ENCODE results near the gene NOB1.
"Not testable (repeated sequence)": the region's sequence is repeated elsewhere in the genome, so short reads cannot be mapped to it uniquely, and the experiment has no call there.

Gene NOB1

DNA sequence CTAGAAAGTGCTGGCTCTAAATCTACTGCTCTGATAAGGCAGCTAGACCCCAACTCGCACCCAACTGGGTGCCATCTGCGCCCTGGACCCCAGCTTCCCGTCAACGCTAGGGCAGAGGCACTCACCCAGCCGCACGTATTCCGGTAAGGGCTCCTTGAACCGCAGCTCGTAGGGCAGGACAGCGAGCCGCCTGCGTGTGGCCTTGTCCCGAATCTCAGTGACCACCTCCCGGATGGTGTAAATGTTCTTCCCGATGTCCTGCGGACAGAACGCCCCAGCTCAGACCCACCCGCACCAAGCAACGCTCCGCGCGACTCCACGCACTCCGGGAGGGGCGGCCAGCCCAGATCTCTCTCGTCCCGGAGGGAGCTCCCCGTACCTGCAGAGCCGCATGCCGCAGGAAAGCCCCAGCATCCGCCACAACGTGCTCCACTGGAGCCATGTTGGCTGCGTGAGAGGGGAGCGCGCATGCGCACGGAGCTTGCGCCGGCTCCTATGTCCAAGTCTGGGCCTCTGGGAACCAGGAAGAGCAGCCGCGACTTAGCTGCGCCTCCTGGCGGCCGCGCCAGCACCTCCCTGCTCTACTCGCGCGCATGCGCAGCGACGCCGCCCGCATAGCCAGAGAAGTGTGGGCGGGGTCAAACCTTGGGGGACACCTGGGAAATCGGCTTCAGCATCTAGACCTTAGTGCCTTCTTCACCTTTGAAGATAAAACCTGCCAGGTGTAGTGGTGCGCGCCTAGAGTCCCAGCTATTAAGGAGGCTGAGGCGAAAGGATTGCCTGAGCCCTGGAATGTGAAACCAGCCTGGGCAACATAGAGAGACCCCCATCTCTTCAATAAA, at the start of gene NOB1:
Gene NOB1 (minus strand): TSS at position 458 of the 842 bp plus-strand sequence. CDS start 16 bp downstream, at position 442.
- peak; percentile 91 to 92 for DNase-seq

DNA sequence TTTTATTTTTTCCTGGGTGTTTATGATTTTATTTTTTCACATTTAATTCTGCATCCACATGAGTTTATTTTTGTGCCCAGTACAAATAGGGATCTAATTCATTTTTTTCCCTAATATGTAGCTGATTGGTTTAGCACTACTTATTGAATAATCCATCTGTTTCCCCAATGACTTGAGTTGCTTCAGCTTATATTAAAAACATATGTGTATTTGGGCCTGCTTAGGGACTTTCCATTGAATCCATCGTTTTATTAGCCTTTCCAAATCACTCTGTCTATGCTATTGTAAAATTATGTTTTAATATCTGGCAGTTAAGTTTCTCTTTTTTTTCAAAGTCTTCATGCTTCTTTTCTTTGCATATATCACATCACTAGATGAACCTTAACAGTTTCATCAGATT, 49.6 kb upstream of the NOB1 start:
- DNase-seq: no peak

DNA sequence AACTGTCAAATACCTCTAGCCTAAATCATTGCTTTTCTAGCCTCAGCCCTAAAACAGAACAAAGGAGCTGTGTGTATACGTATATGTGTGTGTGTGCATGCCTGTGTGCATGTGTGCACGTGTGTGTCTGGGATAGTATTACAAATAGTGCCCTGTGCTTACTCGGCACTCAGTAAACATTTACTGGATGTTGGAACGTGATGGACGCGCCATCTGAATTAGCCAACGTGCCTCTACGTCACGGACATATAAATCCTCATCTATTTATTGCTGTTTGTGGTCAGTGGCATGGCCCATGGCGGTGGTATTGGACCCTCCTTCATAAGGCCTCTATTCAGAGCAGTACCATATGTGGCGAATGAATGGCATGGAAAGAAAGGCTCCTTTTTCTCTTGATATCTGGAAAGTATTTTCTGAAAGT, 44.9 kb upstream of the NOB1 start:
- no peak for DNase-seq

DNA sequence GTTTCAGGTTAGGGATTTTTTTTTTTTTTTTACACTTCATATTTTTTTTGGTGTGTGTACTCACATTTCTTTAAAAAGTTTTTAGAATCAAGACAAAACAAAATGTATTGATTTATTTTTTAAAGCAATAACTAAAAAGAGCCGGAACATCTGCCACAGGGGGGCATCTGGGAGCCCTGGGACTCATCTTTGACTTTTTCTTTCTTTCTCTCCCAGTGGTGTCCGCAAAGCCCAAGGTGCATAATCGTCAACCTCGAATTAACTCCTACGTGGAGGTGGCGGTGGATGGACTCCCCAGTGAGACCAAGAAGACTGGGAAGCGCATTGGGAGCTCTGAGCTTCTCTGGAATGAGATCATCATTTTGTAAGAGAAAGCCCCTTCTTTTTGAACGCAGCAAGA, 43.7 kb upstream of the NOB1 start:
- DNase-seq: no peak

DNA sequence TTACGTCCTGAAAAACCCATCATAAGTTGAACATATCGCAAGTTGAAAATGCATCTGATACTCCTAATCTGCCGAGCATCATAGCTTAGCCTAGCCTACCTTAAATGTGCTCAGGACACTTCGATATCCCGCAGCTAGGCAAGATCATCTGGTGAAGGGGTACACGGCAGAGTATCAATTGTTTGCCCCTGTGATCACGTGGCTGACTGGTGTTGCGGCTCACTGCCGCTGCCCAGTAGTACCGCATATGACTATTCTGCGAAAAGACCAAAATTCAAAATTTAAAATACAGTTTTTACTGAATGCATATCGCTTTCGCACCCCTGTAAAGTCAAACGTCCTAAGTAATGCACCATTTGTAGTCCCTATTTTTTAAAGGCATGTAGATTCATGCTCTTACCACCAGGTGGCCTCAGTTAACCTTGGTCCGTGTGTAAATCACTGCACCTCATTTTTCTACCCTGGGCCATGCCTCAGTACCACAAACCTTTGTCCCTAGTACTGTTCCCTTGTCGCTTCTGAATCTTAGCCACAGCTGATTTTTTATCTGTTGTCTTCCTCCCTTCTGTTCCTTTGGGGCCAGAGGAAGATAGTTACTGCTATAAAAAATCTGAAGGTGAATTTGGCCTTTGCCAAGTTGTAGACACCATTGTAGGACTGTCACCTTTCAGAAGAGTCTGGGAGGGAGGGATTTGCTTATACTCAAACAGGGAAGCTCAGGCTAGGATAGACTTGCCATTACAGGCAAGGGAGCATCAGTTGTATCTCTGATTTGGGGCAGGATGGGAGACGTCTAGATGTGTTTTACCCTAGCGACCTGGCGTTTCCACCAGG, 41.8 kb upstream of the NOB1 start:
- peak; percentile 30 to 37 for DNase-seq

DNA sequence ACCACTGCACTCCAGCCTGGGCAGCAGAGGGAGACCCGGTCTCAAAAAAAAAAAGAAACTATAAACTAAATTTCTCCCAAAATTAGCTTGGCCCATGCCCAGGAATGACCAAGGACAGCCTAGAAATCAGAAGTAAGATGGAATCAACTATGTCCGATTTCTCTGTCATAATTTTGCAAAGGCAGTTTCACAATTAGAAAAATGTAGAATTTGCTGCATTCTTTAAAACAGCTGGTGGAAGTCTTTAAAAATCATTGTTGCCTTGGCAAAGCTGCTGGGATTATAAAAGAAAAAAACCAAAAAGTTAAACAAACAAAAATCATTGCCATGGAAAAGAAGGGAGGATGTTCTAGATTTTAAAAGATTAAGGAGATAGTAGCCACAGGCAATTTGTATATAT, 39.8 kb upstream of the NOB1 start:
- DNase-seq: no peak

DNA sequence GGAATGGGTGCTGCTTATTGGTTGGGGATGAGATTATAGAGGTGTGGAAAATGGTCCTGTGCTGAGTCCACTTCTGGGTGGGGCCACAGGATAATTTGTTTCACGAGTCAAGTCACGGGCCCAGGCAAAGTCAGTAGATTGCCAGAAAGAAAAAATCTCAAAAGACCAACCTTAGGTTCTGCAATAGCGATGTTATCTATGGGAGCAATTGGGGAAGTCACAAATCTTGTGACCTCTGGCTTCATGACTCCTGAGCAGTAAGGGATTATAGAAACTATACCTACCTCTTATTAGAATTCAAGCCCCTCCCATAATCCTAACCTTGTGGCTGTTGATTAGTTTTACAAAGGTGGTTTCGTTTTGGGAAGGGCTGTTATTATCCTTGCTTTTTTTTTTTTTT, 38.8 kb upstream of the NOB1 start:
- DNase-seq: no peak

DNA sequence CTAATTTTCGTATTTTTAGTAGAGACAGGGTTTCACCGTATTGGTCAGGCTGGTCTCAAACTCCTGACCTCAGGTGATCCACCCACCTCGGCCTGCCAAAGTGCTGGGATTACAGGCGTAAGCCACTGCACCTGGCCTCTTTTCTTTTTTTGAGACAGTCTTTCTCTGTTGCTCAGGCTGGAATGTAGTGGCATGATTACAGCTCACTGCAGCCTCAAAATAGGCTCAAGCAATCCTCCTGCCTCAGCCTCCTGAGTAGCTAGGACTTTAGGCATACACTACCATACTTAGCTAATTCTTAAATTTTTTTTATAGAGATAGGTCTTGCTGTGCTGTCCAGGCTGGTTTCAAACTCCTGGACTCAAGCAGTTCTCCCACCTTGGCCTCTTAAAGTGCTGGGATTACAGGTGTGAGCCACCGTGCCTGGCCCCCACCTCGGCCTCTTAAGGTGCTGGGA, 36.7 kb upstream of the NOB1 start:
- DNase-seq: not testable (repeated sequence)

DNA sequence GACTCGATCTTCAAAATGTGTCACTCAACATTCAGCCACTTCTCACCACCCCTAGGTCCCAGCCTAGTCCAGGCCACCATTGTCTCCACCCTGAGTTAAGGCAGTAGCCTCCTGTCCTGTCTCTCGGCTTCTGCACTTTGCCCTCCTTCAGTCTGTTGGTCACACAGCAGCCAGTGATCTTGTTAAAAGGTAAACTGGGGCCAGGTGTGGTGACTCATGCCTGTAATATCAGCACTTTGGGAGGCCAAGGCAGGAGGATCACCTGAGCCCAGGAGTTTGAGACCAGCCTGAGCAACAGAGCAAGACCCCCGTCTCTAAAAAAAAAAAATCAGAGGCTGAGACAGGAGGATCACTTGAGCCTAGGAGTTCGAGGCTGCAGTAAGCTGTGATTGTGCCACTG, 33.2 kb upstream of the NOB1 start:
- DNase-seq: no peak

DNA sequence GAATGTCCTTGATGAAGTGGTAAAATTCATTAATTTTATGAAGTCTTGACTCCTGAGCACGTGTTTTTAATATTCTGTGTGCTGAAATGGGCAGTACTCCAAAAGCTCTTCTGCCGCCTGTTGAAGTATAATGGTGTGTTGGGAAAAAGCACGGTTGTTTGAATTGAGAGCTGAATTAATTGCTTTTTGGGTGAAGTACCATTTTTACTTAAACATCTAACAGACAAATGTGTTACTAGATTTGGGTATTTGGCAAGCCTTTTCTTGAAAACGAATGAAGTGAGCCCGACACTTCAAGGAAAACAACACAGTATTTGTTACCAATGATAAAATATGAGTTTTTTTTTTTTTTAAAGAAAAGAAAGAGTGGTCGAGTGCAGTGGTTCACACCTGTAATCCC, 29.9 kb upstream of the NOB1 start:
- no peak for DNase-seq

DNA sequence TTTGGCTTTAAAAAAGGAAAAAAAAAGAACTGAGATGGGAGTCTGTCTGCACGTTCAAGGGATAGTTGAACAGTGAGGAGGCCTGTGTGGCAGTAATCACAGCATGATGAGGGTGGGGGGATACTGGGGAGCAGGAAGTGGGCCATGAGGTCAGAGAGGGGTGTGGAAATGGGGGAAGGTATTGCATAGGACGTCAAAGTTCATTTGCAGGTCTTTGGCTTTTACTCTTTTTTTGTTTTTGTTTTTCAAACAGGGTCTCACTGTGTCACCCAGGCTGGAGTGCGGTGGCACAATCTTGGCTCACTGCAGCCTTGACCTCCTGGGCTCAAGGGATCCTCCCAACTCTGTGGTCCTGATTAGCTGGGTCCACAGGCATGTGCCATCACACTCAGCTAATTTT, 26.4 kb upstream of the NOB1 start:
- no peak for DNase-seq

DNA sequence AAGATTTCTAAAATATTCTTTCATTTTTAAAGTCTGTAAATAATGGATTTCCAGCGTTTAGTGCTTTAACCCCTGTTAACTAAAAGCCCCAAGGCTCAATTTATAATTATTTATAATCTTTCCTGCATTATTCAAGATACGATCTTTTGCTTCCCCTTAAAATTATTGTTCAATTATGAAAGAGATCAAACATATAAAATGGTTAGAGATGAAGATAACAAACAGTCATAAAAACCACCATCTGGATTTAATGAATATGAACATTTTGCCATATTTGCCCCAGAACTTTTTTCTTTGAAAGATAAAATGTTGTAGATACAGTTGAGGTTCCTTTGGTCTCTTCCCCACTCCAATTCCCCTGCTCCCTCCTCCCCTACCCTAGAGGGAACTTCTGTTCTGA, 25.0 kb upstream of the NOB1 start:
- DNase-seq: no peak

DNA sequence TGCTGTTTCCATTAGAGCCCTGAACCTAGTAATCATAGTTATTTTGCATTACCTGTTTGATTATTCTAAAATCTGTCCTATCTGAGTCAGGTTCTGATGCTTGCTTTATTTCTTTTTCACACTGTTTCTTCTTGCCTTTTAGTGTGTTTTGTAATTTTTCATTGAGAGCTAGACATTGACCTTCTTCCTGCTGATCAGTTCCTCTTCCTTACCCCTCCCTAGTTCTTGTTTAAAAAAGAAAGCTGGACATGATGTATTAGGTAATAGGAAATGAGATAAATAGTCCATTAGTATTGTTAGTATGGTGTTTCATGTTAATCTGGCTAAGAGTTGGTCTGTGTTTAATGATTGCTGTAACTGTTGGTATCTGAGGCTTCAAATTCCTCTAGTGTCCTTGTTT, 20.8 kb upstream of the NOB1 start:
- DNase-seq: peak; percentile 10 to 25

DNA sequence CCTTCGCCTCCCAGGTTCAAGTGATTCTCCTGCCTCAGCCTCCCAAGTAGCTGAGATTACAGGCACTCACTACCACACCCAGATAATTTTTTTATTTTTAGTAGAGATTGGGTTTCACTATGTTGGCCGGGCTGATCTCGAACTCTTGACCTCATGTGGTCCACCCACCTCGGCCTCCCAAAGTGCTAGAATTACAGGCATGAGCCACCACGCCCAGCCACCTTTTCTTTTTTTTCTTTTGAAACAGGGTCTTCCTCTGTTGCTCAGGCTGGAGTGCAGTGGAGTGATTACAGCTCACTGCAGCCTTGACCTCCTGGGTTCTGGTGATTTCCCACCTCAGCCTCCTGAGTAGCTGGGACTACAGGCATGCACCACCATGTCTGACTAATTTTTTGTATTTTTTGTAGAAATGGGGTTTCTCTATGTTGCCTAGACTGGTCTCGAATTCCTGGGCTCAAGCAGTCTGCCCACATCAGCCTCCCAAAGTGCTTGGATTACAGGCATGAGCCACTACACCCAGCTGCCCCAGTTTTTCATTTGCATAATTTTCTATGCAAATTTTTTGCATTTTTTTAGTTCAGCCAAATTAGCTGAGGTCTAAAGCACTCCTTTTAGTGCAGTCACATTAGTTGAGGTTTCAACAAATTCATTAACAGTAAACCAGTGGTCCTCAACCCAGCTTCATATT, 18.7 kb upstream of the NOB1 start:
- no peak for DNase-seq

DNA sequence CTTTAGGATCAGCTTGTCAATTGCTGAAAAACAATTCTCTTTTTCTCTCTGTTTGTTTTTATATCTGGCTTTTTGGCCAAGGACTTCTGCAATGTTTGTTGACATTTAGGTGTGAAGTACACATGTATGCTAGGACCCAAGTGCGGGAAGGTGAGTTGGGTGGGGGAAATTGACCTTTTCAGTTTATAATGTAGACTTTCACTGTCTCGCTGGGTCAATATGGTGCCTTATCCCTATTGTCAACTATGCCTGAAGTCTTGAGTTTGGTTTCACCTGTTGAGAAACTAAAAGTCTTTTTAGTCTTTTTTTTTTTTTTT, 16.9 kb upstream of the NOB1 start:
- DNase-seq: no peak

DNA sequence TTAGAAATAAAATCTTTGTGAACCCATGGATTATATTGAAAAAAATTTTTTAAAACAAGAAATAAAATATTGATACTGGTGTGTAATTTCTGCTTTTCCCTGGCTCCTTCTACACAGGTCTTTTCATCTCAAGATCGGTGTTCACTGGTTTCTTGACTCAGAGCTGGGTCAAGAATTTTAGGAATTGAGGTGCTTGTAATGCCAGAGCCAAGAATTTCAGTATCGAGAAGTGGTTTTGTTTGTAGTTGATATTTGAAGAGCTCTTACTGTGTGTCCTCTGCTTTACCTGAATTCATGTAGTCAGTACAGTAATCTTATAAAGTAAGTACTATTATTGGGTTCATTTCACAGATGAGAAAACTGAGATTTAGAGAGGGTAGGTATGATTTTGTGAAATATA, 14.7 kb upstream of the NOB1 start:
- no peak for DNase-seq

DNA sequence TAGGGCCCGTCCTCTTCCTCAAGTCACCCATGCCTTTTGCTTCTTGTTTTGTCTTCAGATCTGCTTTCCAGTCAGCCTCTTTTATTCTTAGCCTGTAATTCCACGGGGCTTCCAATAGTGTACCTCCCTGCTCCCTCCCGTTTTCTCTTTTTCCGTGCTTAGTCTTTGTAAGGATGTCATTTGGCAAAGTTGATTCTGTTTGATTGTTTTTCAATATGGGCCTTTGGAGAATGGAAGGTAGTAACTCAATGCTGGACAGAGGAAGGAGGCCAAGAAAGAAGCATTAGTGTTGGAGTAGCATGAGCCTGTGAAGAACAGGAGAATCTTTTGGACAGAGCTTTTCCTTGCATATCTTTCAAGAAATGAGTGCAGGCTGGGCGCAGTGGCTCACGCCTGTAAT, 13.9 kb upstream of the NOB1 start:
- DNase-seq: no peak

DNA sequence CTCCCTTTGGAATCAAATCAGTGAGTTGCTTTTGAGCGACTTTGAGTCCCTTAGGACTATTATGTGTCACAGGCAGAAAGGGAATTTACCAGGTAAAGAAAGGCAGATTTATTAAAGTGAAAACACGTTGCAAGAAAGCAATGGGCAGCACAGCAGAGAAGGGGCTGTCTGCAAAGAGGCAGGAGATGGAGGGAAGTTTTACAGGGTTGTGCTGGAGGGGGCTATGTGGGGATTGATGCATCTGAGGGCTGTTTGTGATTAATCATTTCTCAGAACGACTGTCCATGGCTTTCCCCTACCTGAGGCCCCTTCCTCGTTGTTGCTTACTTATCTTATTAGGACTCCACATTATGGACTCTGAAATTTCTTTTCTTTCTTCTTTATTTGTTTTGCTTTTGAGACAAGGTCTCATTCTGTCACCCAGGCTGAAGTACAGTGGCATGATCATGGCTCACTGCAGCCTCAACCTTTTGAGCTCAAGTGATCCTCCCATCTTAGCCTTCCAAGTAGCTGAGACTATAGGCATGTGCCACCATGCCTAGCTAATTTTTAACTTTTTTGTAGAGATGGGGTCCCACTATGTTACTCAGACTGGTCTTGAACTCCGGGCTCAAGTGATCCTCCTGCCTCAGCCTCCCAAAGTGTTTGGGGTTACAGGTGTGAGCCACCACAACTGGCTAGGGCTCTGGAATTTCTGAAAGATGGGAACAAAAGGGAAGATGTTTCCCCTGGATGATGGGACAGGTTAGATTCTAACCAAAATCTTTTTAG, 12.9 kb upstream of the NOB1 start:
- no peak for DNase-seq

DNA sequence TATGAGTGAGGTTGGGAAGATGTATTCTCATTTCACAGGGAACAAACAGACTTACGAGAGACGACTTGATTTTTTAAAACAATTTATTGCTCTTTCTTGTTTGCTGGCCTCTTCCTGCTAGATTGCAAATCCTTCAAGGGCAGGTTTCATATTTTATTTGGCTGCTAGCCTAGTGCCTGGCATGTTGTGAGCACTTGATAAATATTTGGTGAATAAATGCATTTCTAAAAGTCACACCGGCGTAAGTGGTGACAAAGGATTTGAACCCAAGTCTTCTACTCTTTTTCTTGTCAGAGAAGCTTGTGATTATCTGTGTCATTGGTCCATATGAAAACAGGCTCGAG, 8.8 kb upstream of the NOB1 start:
- DNase-seq: no peak

DNA sequence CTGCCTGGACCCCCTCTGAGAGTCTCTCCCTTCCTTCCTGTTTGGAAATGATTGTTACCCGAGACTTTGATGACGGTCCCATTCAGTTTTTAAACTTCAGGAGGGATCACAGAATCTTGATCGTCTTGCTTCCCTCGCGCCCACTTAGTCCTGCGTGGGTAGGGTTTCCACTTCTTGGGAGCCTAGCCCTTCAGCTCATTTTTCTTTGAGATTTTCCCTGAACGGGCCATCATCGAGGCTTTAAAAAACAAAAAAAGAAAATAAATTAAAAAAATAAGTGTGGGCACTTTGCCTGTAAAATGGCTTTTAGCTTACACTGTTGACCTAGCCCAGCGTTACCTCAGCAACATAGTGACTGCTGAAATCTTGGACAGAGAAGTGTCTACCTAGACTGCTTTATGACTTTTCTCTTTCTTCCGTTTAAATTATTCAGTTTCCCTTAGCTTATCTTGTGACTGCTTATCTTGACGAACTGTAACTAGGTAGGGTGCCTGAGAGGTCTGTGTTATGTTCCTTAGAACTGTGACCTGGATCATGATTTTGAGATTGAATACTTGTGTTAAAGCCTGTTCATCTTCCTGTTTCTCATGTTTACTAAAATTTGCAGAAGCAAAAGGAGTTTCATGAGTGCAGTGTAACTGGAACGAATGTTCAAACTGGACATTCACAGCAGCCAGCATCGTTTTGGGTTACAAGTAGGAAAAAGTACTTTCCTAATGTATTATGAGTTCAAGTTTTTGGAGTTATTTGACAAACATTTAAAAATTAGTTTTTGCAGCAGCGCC, 8.3 kb upstream of the NOB1 start:
- DNase-seq: peak; percentile 50 to 54

DNA sequence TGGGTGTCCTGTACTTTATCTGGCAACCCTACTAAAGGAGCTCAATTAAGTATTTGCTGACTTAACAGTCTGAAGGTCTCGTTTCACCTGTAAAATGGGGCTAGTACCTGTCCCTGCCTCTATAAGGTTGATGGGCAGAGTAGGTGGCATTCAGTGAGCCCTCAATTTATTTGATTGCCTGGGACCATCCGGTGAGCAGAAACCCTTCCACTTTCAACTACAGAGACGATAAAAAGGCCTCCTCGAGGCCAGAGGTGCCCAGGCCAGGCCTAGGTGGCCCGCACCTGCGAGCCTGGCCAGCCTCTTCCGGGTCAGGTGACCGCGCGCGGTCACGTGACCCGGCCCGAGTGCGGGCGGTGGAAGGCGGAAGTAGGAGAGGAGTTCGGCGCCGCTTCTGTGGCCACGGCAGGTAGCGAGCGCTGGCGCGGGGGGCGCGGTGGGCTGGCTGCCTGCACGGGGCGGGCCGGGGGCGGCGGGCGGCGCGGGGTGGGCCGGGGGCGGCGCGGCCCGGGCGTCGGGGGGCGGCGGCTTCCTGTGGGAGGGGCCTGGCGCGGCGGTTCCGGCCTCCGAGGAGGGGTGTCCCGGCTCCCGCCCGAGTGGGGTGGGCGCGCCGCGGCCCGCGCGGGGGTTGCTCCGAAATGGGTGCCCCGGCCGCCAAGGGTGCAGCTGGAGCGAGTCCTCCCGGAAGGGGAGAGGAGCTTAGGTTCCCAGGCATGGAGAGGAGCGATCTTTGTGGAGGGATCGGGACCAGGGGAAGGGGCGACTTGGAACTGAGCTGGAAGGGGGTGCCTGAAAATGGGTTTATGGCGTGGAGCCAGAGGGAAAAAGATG, 7.5 kb upstream of the NOB1 start, which contains the start of gene WWP2:
Gene WWP2 (plus strand): TSS at position 350 of the 831 bp plus-strand sequence. CDS start 24,679 bp downstream, outside the sequence.
- DNase-seq: peak; percentile 61 to 67

Measured in AML-193 (cell line).